ENCODE measurements around the gene CLCN4.

DNA sequence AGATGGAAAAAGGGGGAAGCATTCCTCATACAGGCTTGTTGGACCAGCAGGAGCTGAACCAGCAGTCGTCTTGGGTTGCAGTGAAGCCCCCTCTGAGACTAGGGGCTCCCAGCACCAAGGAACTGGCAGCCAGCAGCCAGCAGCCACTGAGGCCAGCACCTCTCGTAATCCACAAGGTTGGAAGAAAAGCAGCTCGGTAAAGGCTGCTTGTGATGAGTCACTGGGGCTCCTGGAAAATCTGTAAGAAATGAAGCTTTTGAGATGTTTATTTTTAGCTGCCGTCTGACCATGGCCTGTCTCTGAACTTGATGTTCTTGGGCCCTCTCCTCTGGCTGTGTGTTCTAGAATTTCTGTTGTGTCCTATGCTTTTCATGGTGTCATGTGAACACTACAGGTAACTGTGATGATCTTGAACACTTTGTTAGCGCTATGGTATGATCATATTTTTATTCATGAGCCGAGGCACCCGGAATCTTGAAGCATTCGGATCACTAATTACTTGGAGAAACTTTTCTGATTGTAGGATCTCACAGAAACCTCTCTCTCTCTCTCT, 18.6 kb downstream of the CLCN4 start:
- TF ChIP-seq, protein P1, sequence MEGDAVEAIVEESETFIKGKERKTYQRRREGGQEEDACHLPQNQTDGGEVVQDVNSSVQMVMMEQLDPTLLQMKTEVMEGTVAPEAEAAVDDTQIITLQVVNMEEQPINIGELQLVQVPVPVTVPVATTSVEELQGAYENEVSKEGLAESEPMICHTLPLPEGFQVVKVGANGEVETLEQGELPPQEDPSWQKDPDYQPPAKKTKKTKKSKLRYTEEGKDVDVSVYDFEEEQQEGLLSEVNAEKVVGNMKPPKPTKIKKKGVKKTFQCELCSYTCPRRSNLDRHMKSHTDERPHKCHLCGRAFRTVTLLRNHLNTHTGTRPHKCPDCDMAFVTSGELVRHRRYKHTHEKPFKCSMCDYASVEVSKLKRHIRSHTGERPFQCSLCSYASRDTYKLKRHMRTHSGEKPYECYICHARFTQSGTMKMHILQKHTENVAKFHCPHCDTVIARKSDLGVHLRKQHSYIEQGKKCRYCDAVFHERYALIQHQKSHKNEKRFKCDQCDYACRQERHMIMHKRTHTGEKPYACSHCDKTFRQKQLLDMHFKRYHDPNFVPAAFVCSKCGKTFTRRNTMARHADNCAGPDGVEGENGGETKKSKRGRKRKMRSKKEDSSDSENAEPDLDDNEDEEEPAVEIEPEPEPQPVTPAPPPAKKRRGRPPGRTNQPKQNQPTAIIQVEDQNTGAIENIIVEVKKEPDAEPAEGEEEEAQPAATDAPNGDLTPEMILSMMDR (IDR thresholded peaks at IDR 0.05): no peak
- TF ChIP-seq EZH2 (IDR thresholded peaks at IDR 0.05; ENCODE audit: borderline replicate concordance, insufficient read depth, low read depth, low read length, poor library complexity, severe bottlenecking): no peak
